ENCODE results near the gene FKBP11. TPM values are rescaled to one million over a fixed set of nuclear protein-coding genes. Genes with fewer than 3 reads are reported as not detected.
"Not testable (repeated sequence)": the region's sequence is repeated elsewhere in the genome, so short reads cannot be mapped to it uniquely, and the experiment has no call there.

Gene FKBP11
- total RNA-seq, 1 donor from 2014 or later: 5.5 TPM

- intact Hi-C loops (cut with DNase I): no loop called here
- DNase-seq (ENCODE audit: low spot score): no peak
These were observed 49.3 kb downstream of the FKBP11 start for GRCh38 chr12:48875944-48876515.

- DNase-seq (ENCODE audit: low spot score); intact Hi-C loops (cut with DNase I): not testable (repeated sequence)
These were observed 51.8 kb downstream of the FKBP11 start for GRCh38 chr12:48873534-48873933.

GRCh38 chr12:48873096-48873495, 52.2 kb downstream of the FKBP11 start:
- intact Hi-C loops (cut with DNase I): no loop called here
- no peak for DNase-seq (ENCODE audit: low spot score)

Other genes starting within 250 kb of the FKBP11 start
- gene KANSL2, start 243.3 kb downstream of the FKBP11 start, total RNA-seq: 24.8 TPM
- gene CCNT1, start 208.8 kb downstream of the FKBP11 start, total RNA-seq: 23.5 TPM
- 195 TPM for gene ADCY6, start 136.4 kb downstream of the FKBP11 start, total RNA-seq
- 9.2 TPM for gene CACNB3, start 107.0 kb downstream of the FKBP11 start, total RNA-seq
- gene DDX23, start 73.3 kb downstream of the FKBP11 start, total RNA-seq: 33.3 TPM
- gene RND1, start 59.6 kb downstream of the FKBP11 start, total RNA-seq: 0.62 TPM
- gene ARF3, start 32.0 kb upstream of the FKBP11 start, total RNA-seq: 59.5 TPM
- 0.16 TPM for gene WNT10B, start 46.2 kb upstream of the FKBP11 start, total RNA-seq
- not detected for gene WNT1, start 52.8 kb upstream of the FKBP11 start, total RNA-seq
- 1.00 TPM for gene DDN, start 73.9 kb upstream of the FKBP11 start, total RNA-seq
- 80.4 TPM for gene PRKAG1, start 93.3 kb upstream of the FKBP11 start, total RNA-seq
- gene KMT2D, start 135.3 kb upstream of the FKBP11 start, total RNA-seq: 63.8 TPM
- gene RHEBL1, start 144.5 kb upstream of the FKBP11 start, total RNA-seq: 0.38 TPM
- gene DHH, start 169.3 kb upstream of the FKBP11 start, total RNA-seq: 1.6 TPM
- gene LMBR1L, start 185.4 kb upstream of the FKBP11 start, total RNA-seq: 33.3 TPM
- gene TUBA1B, start 205.9 kb upstream of the FKBP11 start, total RNA-seq: 377 TPM